HG02678 (cell line): Measurements from ENCODE around the gene OBSCN.

ENCODE experiments used
- ATAC-seq: cut with Tn5 transposase; IDR thresholded peaks from one replicate; pipeline ENCODE4 v1.9.1; 2021; ENCODE audit warnings: mild to moderate bottlenecking, moderate library complexity; ENCODE audit not compliant: unreplicated experiment

The OBSCN gene

DNA sequence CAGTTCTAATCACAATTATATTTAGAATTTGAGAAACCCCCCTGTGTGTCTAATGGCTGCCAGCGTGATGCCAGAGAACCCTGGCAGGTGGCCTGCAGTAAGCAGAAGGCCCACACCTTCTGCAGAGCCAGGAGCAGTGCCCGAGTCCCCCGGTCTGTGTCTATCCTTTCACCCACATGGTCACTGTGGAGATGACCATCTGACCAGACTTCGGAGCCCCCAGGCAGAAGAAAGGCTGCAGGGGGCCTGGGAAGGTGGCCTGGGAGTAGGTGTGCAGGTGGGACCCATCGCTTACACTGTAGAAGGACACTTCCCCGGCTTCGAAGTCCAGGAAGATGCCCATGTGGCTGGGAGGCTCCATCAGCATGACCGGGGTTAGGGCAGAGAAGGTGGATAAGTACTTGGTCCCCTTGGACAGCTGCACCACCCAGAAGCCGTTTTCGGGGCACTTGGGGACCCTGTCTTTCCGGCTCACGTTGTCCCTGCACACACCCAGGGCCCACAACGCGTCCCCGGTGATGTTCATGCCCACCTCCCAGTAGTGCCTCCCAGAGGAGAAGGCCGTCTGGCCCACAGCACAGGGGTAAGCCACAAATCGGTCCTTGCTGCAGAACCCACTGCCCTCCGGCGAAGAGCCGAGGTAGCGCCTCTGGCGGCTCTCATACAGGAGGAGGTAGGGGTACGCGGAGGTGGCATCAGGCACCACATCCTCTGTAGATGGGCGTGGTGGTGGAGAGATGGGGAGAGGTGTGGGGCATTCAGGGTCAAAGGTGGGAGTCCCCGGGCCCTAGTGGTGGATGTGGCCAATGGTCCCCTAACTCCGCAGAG is 200.4 kb downstream of the OBSCN start:
- ATAC-seq: no peak

- ATAC-seq: no peak
Measured at GRCh38 chr1:228408869-228409805, 201.3 kb downstream of the OBSCN start.

DNA sequence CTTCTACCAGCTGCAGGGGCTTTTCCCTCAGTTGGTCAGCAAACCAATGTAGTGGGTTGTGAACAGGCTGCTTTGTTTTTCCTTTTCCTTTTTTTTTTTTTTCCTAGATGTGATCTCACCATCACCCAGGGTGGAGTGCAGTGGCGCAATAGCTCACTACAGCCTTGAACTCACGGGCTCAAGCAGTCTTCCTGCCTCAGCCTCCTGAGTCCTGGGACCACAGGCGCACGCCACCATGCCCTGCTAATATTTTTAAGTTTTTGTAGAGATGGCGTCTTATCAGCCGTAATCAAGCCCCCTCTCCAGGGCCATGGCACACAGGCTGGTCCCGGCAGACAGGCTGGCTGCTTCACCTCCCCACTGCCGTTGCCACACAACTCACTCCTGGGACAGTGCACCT is 202.2 kb downstream of the OBSCN start:
- no peak for ATAC-seq

DNA sequence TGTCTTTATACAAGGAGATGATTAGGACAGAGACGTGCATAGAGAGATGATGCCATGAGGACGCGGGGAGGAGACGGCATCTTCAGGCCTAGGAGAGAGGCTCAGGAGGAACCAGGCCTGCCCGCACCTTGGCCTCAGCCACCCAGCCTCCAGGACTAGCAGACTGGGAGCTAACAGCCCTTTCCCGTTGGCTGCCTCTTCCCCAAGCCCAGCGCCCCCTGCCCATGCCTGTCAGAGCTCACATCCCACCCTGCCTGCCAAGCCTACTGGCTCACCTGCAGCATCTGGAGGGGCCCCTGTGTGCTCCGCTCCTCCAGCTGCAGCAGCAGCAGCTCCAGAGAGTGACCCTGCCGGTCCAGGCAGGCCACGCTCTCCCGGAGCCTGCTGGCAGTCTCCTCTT is 202.8 kb downstream of the OBSCN start:
- no peak for ATAC-seq

- no peak for ATAC-seq
Measured at GRCh38 chr1:228411121-228411520, 203.3 kb downstream of the OBSCN start.

DNA sequence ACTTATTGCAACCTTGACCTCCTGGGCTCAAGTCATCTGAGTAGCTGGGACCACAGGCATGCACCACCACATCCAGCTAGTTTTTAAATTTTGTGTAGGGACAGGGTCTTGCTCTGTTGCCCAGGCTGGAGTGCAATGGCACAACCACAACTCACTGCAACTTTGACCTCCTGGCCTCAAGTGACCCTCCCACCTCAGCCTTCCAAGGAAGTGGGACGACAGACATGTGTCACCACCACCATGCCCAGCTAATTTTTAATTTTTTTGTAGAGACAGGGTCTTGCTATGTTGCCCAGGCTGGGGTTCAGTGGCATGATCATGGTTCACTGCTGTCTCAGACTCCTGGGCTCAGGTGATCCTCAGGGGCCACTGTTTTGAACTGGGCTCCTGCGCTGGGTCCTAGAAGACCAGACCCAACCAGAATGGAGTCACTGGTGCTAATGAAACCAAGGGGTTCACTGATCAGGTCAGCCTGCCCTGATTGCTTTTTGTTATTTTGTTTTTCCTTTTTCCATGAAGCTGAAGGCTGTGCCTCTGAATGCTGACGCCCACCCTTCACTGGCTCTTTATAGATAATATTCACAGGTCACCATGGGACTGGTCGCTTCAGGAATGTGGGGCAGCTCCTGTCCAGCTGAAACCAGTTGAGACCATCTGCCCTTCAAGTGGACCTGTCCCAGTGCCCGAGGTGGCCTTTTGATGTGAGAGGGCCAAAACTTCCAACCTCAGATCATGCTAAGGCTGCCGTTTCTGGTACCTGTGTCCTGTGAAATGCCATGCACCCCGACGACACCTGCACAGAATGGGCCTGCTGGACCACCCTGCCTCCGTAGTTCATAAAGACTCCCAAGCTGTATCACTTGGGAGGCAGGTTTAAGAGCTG is 203.9 kb downstream of the OBSCN start:
- ATAC-seq: no peak

DNA sequence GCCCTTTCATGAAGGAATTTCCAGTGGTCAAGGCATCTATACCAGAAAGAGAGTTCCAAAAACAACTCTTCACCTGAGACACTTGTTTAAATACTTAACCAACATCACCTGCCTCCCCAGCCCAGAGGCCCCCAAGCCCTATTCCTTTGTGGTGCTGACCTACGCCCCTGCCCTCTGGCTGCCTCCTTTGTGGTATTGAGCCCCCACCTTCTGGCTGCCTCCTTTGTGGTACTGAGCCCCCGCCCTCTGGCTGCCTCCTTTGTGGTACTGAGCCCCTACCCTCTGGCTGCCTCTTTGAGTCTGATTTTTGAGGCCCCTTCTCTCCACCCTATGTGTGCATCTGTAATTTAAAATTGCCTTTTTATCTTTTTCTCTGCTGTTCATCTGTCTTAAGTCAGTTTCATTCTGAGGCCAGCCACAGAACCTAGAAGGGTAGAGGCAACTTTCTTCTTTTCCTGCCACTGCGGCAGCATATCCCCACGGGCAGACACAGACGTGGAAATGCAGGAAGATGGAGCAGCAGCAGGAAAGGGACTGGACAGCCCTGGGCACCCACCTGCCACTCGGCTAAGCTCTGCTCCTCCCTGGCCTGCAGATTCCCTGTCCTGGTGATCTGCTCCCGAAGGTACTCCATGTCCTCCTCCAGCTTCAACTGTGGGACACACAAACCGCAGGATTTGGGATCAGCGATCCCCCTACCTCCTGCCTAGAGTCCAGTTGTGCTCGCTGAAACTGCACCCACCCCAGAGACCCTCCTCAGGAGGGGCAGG is 205.6 kb downstream of the OBSCN start:
- ATAC-seq: no peak

GRCh38 chr1:228414511-228415211 is 206.8 kb downstream of the OBSCN start:
- no peak for ATAC-seq

DNA sequence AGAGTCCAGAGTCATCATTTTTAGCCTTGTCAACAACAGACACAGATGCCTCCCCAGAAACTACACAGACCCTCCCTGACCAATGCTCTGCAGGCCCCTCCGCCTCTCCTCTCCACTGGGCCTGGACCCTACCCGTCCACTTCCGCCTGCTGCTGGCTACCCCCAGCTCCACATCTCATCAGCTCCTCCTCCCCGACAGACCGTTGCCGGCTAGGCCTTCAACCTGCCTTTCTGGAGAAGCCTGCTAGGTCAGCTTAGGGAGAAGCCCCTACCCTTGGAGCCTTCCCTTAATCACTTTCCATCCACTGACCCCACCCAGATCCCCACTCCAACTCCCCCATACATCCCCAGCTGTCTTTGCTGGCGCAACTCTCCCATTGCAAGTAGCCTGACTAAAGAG is 207.4 kb downstream of the OBSCN start:
- ATAC-seq: no peak

DNA sequence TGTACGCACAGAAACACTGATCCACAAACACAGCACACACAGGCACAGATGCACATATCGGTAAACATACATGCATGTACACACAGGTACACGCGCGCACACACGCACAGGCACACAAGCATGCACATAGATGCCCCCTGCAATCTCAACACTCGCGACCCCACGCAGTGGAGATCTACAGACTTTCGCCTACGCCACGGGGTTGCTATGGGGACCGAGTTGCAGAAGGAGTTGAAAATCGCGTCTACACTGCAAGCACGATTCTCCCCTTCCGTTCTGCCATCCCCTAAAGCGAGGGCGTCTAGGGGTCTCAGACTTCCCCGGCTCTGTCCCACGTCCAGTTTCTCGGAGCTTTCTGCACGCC is 208.0 kb downstream of the OBSCN start:
- no peak for ATAC-seq

DNA sequence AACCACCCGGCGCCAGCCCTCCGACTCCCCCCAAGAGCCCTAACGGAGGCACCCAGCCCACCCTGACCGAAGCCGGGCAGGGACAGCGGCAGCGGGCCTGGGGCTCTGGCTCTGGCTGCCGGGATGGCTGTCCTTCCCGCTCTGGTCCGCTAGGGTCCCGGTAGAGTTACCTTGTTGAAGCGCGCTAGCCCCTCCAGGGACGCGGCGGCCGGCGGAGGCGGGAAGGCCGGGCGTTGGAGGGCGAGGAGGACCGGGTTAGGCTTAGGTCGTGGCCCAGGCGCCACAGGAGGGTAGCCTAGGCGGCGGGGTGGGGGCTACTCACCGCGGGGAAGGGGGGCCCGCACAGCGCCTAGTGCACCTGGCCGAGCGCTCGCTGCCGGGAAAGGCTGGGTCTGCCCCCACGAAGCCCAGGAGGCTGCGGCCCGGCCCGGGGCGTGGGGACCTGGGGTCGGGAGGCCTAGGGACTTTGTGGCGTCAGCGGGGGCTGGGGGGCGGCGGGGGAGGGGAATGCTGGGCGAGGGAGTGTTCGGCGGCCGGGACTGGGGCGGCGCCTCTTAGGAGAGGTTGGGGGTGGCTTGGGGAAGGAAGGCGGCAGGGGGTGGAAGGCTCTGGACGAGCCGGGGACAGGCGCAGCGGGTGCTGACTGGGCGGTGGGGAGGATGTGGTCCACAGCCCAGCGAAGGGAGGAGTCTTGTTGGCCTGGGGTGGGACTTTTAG is 208.5 kb downstream of the OBSCN start, which contains the start of gene TRIM17:
Gene TRIM17, minus strand, starts transcription at position 645 of the 717 bp plus-strand sequence. CDS start 1,789 bp downstream, outside the sequence.
- ATAC-seq: no peak

DNA sequence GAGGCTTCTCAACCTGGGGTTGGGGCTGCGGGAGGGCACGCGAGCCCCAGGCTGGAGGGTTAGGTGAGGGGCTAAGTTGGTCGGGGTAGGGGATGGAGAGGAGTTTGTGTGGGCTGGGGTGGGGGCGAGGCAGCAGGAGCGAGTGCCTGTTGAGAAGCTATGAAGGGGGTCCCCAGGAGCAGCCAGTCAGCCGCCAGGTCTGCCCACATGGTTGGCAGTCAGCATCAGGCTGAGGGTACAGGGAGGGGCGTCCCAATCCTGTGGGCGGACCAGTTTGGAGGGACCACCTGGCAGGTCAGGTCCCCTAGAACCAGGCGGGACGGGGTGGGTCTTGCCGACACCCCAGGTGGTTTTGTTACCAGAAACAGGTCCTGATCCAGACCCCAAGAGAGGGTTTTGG is 209.2 kb downstream of the OBSCN start:
- ATAC-seq: no peak

GRCh38 chr1:228417483-228418203 is 209.8 kb downstream of the OBSCN start:
- no peak for ATAC-seq

GRCh38 chr1:228420968-228421826 is 213.4 kb downstream of the OBSCN start:
- no peak for ATAC-seq

GRCh38 chr1:228423404-228424053 is 215.7 kb downstream of the OBSCN start:
- ATAC-seq: no peak
